GM18858 (cell line): ENCODE measurements around the gene ANKS1B.
"Not testable (repeated sequence)": the region's sequence is repeated elsewhere in the genome, so short reads cannot be mapped to it uniquely, and the experiment has no call there.

Source experiments
- ATAC-seq: cut with Tn5 transposase; IDR thresholded peaks from one replicate; pipeline ENCODE4 v1.9.1; 2021; ENCODE audit not compliant: unreplicated experiment

ANKS1B gene

GRCh38 chr12:99609455-99610181 is 375.1 kb downstream of the ANKS1B start:
- no peak for ATAC-seq

GRCh38 chr12:99600388-99600787 is 384.3 kb downstream of the ANKS1B start:
- ATAC-seq: peak; percentile 68

- no peak for ATAC-seq
Observed at GRCh38 chr12:99598785-99599184, 386.0 kb downstream of the ANKS1B start.

GRCh38 chr12:99596762-99597161 is 388.0 kb downstream of the ANKS1B start:
- ATAC-seq: no peak

- ATAC-seq: not testable (repeated sequence)
Observed at GRCh38 chr12:99577125-99577524, 407.6 kb downstream of the ANKS1B start.

- ATAC-seq: no peak
Observed at GRCh38 chr12:99573980-99574379, 410.8 kb downstream of the ANKS1B start.

- ATAC-seq: no peak
Observed at GRCh38 chr12:99567072-99567471, 417.7 kb downstream of the ANKS1B start.

GRCh38 chr12:99558109-99558508 is 426.6 kb downstream of the ANKS1B start:
- ATAC-seq: no peak

- ATAC-seq: no peak
Observed at GRCh38 chr12:99553461-99553860, 431.3 kb downstream of the ANKS1B start.

GRCh38 chr12:99552022-99552421 is 432.7 kb downstream of the ANKS1B start:
- ATAC-seq: no peak

GRCh38 chr12:99549651-99550050 is 435.1 kb downstream of the ANKS1B start:
- no peak for ATAC-seq

- no peak for ATAC-seq
Observed at GRCh38 chr12:99549196-99549595, 435.5 kb downstream of the ANKS1B start.

GRCh38 chr12:99544457-99544856 is 440.3 kb downstream of the ANKS1B start:
- ATAC-seq: no peak

GRCh38 chr12:99529966-99530365 is 454.8 kb downstream of the ANKS1B start:
- peak; percentile 96 for ATAC-seq

- no peak for ATAC-seq
Observed at GRCh38 chr12:99528478-99528877, 456.3 kb downstream of the ANKS1B start.

GRCh38 chr12:99523853-99524252 is 460.9 kb downstream of the ANKS1B start:
- no peak for ATAC-seq

GRCh38 chr12:99522456-99522855 is 462.3 kb downstream of the ANKS1B start:
- no peak for ATAC-seq

GRCh38 chr12:99521664-99522063 is 463.1 kb downstream of the ANKS1B start:
- ATAC-seq: no peak

- no peak for ATAC-seq
Observed at GRCh38 chr12:99513066-99513465, 471.7 kb downstream of the ANKS1B start.

GRCh38 chr12:99505805-99506204 is 478.9 kb downstream of the ANKS1B start:
- ATAC-seq: no peak

GRCh38 chr12:99498756-99499155 is 486.0 kb downstream of the ANKS1B start:
- ATAC-seq: no peak

GRCh38 chr12:99495799-99496198 is 488.9 kb downstream of the ANKS1B start:
- ATAC-seq: no peak

GRCh38 chr12:99493197-99493596 is 491.5 kb downstream of the ANKS1B start:
- no peak for ATAC-seq
